SK-N-SH treated with all-trans-retinoic acid at 6 μM for 48 hours (cell line): ENCODE measurements around the gene CYP3A7.

Experiments used
- GLIS3 ChIP-seq: fragments of 250-450 bp; sonication (Bioruptor Pico); IDR thresholded peaks from 2 replicates; pipeline ENCODE4 v1.5.0; 2020; ENCODE audit warnings: mild to moderate bottlenecking, moderate library complexity
- PATZ1 ChIP-seq: fragments of 250-450 bp; sonication (Bioruptor Pico); IDR thresholded peaks from 2 replicates; pipeline ENCODE4 v1.8.0; 2020; ENCODE audit warnings: mild to moderate bottlenecking, moderate library complexity, borderline replicate concordance
- RARB ChIP-seq: fragments of 250-450 bp; sonication (Bioruptor Pico); IDR thresholded peaks from 2 replicates; pipeline ENCODE4 v1.8.0; 2021; ENCODE audit warnings: mild to moderate bottlenecking, moderate library complexity
- ZFP30 ChIP-seq: fragments of 450-650 bp; formaldehyde crosslinking; IDR thresholded peaks from 2 replicates; pipeline ENCODE4 v1.5.0; 2022; ENCODE audit warnings: mild to moderate bottlenecking, moderate library complexity
- ZNF565 ChIP-seq: fragments of 450-650 bp; formaldehyde crosslinking; conservative IDR thresholded peaks from 2 replicates; pipeline ENCODE4 v1.5.0; 2020; ENCODE audit warnings: low read depth, mild to moderate bottlenecking, moderate library complexity

GRCh38 chr7:99742737-99743394 is 7.9 kb upstream of the CYP3A7 start:
- TF ChIP-seq GLIS3 (CRISPR knock-in tag) = no peak
- no peak for TF ChIP-seq ZNF565 (CRISPR knock-in tag)
- TF ChIP-seq PATZ1 (CRISPR knock-in tag) = no peak
- no peak for TF ChIP-seq ZFP30 (CRISPR knock-in tag)
- TF ChIP-seq RARB (CRISPR knock-in tag) = no peak
